ENCODE data around the gene VWA3B.

DNA sequence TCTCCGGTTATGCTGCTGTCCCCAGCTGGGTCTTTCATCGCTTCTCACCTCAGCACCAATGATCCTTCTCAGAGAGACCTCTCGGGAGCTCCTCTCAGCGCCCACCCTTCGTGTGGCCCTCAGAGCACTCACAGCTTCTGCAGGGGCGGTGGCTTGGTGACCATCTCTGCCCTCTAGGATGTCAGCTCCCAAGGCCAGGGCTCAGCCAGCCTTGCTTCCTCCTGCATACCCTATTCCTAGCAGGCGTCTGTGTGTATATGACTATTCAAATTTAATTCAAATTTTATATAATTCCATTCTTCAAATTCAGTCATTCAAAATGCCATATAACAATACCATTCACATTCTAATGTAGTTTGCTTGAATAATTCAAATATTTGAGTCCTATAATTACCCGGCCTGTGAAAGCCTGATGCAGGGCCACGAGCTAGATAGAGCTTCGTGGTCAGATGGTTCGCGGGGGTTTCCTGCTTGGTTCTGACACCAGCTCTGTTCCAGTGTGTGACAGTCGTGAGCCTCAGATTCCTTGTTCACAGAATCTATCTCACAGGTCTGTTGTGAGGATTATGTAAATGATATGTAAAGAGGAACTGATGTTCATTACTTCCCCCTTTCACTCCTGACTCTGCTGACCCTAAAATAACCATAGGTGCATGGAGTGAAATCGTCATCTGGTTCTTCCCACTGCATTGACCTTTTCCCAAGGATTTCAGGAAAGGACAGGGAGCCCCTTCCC, 165.2 kb downstream of the VWA3B start:
- TF ChIP-seq, protein P1, sequence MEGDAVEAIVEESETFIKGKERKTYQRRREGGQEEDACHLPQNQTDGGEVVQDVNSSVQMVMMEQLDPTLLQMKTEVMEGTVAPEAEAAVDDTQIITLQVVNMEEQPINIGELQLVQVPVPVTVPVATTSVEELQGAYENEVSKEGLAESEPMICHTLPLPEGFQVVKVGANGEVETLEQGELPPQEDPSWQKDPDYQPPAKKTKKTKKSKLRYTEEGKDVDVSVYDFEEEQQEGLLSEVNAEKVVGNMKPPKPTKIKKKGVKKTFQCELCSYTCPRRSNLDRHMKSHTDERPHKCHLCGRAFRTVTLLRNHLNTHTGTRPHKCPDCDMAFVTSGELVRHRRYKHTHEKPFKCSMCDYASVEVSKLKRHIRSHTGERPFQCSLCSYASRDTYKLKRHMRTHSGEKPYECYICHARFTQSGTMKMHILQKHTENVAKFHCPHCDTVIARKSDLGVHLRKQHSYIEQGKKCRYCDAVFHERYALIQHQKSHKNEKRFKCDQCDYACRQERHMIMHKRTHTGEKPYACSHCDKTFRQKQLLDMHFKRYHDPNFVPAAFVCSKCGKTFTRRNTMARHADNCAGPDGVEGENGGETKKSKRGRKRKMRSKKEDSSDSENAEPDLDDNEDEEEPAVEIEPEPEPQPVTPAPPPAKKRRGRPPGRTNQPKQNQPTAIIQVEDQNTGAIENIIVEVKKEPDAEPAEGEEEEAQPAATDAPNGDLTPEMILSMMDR (conservative IDR thresholded peaks at IDR 0.05; ENCODE audit: low read depth, low read length): no peak
- TF ChIP-seq CEBPB (IDR thresholded peaks at IDR 0.05; ENCODE audit: low read depth, low read length): no peak
- no peak for TF ChIP-seq MXI1 (IDR thresholded peaks at IDR 0.05; ENCODE audit: borderline replicate concordance, low read depth, low read length)
- TF ChIP-seq NFE2L2 (IDR thresholded peaks at IDR 0.05; ENCODE audit: low read depth, low read length): no peak
- no peak for TF ChIP-seq MAFK (IDR thresholded peaks at IDR 0.05; ENCODE audit: low read depth, low read length)
- no peak for TF ChIP-seq POLR2A (IDR thresholded peaks at IDR 0.05; ENCODE audit: low read depth, low read length)
- TF ChIP-seq MAZ (IDR thresholded peaks at IDR 0.05; ENCODE audit: borderline replicate concordance, low read depth, low read length): no peak
- TF ChIP-seq SMC3 (IDR thresholded peaks at IDR 0.05; ENCODE audit: low read depth, low read length): no peak
- no peak for TF ChIP-seq BHLHE40 (IDR thresholded peaks at IDR 0.05; ENCODE audit: low read depth, low read length)

Measured in IMR-90 (cell line).